ENCODE results near the gene EFCAB6.

The EFCAB6 gene

DNA sequence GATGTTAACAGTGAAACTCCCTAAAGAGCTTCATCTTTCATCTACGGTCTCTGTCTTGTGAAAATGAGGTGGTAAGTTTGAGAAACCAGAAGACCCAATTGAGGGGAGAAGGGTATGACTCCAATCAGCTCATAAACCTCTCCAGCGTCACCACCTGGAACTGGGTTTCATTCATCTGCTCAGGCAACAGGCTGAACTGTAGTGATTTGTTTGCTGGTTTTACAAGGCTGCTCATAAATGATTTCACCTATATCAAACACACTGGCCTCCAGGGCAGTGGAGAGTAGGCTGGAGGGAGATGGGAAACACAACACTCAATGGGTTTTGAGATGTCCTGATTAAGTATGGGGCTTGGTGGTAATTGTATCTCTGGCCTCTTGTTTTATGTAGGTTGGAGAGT is 79.0 kb downstream of the EFCAB6 start:
- TF ChIP-seq GATA1 (IDR thresholded peaks at IDR 0.05; ENCODE audit: low read depth, low read length), result no peak
- TF ChIP-seq POLR2A (IDR thresholded peaks at IDR 0.05; ENCODE audit: low read length), result no peak
- DNase-seq, result no peak

DNA sequence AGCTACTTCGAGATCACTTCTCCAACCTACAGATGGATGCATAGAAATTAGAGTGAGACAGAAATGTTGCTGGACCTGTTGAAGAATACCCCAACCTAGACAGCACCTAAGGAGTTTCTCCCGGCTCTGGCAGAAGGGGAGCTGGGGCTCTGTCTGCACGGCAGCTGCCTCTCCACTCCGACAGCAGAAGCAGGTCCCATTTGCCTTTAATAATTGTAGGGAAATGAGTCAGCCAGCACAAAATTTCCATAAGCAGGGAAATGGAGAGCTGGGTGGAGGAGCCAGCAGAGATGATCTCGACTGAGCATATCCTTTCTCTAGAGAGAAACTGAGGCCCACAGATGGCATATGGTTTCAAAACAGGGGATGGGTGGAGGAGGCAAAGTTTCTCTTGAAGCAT is 80.1 kb downstream of the EFCAB6 start:
- TF ChIP-seq GATA1 (IDR thresholded peaks at IDR 0.05; ENCODE audit: low read depth, low read length) (no peak), POLR2A (IDR thresholded peaks at IDR 0.05; ENCODE audit: low read length) (no peak)
- DNase-seq, result no peak

DNA sequence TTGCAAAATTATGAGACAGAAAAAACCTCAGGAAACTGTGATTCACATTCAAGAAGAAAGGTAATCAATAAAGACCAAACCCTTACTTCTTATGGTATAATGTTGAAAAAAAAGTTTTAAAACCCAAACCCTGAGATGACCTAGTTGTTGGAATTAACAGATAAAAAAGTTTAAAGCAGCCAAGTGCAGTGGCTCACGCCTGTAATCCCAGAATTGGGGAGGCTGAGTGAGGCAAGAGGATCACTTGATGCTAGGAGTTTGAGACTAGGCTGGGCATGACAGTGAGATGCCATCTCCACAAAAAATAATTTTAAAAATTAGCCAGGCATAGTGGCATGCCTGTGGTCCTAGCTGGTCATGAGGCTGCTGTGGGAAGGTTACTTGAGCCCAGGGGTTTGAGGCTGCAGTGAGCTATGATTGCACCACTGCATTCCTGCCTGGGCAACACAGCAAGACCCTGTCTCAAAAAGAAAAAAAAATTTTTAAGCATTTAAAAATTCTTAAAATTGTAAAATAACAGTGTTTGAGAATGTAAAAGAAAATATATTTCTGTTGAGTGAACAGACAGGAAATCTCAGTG is 85.1 kb downstream of the EFCAB6 start:
- TF ChIP-seq GATA1 (IDR thresholded peaks at IDR 0.05; ENCODE audit: low read depth, low read length) (no peak), POLR2A (IDR thresholded peaks at IDR 0.05; ENCODE audit: low read length) (no peak)
- no peak for DNase-seq

DNA sequence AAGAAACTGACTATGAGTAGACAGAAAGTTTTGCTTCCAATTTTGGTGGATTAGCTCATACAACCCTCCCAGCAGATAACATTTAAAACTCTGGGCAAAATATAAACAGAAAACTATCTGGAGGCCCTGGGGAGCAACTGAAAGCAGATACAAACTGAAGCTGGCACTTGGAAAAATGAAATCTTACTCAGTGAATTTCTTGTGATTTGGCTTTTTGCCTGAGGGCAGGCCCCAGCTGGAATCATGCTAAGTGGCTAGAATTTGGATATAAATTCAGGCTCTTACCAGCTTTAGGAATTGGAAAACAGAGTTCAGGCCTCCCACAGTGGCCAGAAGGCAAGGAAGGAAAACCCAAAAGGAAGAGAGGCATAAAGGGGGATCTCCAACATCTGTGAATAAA is 85.8 kb downstream of the EFCAB6 start:
- TF ChIP-seq POLR2A (IDR thresholded peaks at IDR 0.05; ENCODE audit: low read length), result no peak
- no peak for TF ChIP-seq GATA1 (IDR thresholded peaks at IDR 0.05; ENCODE audit: low read depth, low read length)
- DNase-seq, result no peak

DNA sequence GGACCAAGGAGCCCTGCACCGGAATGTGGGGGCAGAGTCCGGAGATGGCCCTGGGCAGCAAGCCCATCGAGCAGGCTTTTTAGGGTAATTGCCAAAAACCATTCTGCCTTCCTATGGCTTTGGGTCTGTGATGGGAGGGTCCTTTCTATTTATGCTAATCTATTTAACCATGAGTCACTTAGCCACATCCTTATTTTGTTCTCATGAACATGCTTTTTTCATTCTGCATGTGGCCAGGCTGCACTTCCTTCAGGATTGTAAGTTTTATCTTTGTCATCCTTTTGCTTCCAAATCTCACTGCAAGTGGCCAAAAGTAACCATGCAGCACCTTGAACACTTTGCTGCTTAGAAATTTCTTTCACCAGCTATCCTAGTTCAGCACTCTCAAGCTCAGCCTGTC is 88.3 kb downstream of the EFCAB6 start:
- TF ChIP-seq GATA1 (IDR thresholded peaks at IDR 0.05; ENCODE audit: low read depth, low read length), result no peak
- TF ChIP-seq POLR2A (IDR thresholded peaks at IDR 0.05; ENCODE audit: low read length), result no peak

DNA sequence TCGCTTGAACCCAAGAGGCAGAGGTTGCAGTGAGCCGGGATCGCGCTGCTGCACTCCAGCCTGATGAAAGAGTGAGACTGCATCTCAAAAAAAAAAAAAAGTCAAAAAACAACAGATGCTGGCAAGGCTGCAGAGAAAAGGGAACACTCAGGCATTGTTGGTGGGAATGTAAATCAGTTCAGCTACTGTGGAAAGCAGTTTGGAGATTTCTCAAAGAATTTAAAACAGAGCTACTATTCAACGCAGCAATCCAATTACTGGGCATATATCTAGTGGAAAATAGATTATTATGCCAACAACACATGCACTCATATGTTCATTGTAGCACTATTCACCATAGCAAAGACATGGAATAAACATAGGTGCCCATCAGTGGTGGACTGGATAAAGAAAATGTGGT is 89.7 kb downstream of the EFCAB6 start:
- DNase-seq, result no peak
- no peak for TF ChIP-seq GATA1 (IDR thresholded peaks at IDR 0.05; ENCODE audit: low read depth, low read length)
- no peak for TF ChIP-seq POLR2A (IDR thresholded peaks at IDR 0.05; ENCODE audit: low read length)

More for the DNA sequence above, 88.3 kb downstream of the EFCAB6 start:
- no peak for DNase-seq

DNA sequence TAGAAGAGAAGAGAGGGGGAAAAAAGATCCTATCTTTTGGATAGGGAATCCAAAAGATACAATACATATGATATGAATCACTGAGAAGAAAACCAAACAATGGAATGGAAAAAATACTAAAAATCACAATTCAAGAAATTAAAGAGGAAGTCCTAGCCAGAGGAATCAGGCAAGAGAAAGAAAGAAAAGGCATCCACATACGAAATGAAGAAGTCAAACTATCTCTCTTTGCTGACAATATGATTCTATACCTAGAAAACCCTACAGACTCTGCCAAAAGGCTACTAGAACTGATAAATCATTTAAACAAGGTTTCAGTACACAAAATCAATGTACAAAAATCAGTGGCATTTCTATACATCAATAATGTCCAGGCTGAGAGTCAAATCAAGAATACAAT is 91.4 kb downstream of the EFCAB6 start:
- DNase-seq, result no peak
- no peak for TF ChIP-seq GATA1 (IDR thresholded peaks at IDR 0.05; ENCODE audit: low read depth, low read length)
- TF ChIP-seq POLR2A (IDR thresholded peaks at IDR 0.05; ENCODE audit: low read length), result no peak

DNA sequence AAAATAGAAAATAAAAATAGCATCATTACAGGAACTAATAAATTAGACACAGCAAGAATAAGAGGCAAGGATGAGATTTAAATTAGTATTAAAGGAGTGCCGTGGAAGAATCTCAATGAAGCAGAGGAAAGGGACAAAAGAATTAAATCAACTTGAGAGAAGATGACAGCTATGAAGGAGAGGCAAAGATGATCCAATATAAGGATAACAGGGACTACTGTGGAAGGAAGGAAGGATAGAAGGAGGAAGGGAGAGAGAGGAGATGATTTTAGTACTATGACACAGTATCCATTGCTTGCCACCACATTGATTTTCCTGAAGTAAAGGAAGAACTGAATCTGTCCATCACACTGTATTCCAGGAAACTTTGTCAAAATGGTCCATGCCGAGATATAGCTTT is 98.0 kb downstream of the EFCAB6 start:
- TF ChIP-seq GATA1 (IDR thresholded peaks at IDR 0.05; ENCODE audit: low read depth, low read length) (no peak), POLR2A (IDR thresholded peaks at IDR 0.05; ENCODE audit: low read length) (no peak)
- no peak for DNase-seq

DNA sequence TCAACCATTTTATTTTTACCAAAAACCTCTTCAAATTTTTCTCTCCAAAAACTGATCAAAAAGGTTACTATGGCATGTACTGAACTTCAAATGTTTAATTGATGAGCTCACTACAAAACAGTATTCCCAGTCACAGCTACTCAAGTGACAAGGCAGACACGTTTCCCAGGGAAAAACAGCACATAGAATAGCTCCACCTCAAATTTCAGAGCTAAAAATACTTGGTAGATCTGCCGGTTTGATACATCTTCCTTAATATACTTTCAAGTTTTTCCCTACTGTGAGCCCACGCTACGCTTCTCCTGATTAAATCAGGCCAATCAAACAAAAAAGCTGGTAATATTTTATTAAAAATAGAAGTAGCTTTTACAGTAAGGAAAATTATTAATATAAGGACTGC is 100.4 kb downstream of the EFCAB6 start:
- no peak for DNase-seq
- TF ChIP-seq GATA1 (IDR thresholded peaks at IDR 0.05; ENCODE audit: low read depth, low read length) (no peak), POLR2A (IDR thresholded peaks at IDR 0.05; ENCODE audit: low read length) (no peak)

DNA sequence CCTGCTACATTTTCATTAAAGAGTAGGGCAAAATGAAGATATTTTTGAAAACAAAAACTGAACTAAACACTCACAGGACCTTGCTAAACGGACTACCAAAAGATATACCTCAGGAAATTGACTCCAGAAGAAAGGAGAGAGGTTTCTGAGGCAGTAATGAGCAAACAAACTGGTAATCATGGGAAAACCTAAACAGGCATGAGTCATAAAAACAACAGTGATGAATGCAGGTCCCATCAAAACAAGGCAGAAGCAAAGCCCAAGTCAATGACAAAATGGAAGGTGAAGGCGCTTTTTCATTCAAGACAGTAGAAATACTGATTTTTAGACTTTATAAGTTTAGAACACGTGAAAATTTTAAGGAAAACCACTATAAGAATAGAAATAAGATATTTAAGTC is 104.5 kb downstream of the EFCAB6 start:
- DNase-seq, result no peak
- no peak for TF ChIP-seq GATA1 (IDR thresholded peaks at IDR 0.05; ENCODE audit: low read depth, low read length)
- no peak for TF ChIP-seq POLR2A (IDR thresholded peaks at IDR 0.05; ENCODE audit: low read length)

DNA sequence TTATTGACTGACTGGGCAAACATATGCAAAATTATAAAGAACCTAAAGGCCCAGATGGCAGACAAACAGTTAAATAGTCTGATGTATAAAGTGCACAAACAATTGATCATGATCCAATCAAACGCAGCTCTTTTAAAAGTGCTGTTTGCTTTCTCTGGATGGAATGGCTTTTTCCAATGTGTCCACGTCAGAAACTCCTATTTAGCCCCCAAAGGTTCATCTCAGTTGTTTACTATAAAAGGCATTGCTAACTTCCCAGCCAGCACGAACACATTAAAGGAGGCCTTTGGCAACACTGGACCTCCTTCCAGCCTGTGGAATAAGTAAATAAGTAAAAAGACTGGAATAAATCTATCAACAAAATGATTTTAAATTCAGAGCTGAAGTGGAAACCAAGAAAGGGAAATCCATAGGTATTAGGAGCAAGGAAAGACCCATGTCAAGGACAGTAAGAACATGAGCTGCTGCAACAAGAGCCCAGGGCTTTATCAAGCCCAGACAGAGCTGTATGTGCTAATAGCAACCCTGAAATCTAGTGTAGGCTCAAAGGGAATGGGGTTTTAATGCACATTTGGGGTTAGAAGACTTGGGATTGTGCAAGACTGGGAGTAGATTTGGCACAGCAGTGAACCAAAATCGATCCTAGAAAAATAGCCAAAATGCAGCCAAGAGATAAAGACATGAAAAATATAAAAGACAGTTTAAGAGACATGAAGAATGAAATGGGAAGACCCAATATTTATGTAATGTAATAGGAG is 105.4 kb downstream of the EFCAB6 start:
- TF ChIP-seq GATA1 (IDR thresholded peaks at IDR 0.05; ENCODE audit: low read depth, low read length) (no peak), POLR2A (IDR thresholded peaks at IDR 0.05; ENCODE audit: low read length) (no peak)
- DNase-seq, result no peak

DNA sequence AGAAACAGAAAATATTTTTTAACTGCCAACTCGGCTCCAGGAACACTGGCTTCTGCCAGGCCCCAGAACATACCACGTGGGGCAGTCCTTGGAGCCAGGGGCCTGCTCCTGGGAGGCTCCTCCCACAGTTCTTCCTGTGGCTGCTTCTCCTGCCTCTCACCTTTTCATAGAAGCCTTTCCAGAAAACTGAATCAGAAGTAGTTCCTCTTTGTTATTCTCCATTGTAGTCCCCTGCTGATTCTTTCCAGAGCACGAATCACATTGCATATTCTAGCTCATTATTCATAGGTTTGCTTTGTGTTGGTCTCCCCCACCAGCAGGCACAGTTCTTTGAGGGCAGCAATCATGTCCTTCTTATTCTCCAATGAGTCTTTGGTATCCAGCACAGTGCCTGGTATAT is 106.0 kb downstream of the EFCAB6 start:
- TF ChIP-seq POLR2A (IDR thresholded peaks at IDR 0.05; ENCODE audit: low read length) (no peak), GATA1 (IDR thresholded peaks at IDR 0.05; ENCODE audit: low read depth, low read length) (no peak)
- no peak for DNase-seq

DNA sequence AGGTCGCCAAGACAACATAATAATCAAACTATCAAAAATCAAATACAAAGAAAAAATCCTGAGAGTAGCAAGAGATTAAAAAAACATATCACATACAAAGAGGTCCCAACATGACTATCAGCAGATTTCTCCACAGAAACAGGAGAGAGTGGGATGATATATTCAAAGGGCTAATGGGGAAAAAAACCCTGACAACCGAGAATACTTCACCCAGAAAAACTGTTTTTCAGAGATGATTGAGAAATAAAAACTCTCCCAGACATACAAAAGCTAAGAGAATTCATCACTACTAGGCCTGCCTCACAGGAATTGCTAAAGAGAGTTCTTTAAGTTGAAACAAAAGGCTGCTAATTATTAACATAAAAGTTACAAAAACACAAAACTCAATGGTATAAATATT is 108.1 kb downstream of the EFCAB6 start:
- no peak for DNase-seq
- TF ChIP-seq POLR2A (IDR thresholded peaks at IDR 0.05; ENCODE audit: low read length) (no peak), GATA1 (IDR thresholded peaks at IDR 0.05; ENCODE audit: low read depth, low read length) (no peak)

DNA sequence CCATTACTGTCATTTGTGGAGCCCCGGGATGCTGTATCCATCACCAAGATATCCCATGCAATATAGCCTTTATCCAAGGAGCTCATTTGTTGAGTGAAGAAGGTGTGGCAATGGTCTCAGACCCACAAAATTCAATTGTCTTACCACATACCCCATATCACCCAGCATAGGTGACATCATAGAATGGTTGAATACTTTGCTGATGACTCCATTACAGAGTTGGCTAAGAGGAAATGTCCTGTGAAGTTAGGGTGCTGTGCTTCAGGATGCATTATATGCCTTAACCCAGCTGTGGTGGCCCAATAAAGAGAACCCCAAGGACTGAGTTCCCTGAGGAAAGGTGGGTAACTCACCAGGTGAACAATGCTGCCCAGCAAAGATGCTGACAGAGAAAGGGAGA is 113.7 kb downstream of the EFCAB6 start:
- TF ChIP-seq GATA1 (IDR thresholded peaks at IDR 0.05; ENCODE audit: low read depth, low read length) (no peak), POLR2A (IDR thresholded peaks at IDR 0.05; ENCODE audit: low read length) (no peak)
- no peak for DNase-seq

DNA sequence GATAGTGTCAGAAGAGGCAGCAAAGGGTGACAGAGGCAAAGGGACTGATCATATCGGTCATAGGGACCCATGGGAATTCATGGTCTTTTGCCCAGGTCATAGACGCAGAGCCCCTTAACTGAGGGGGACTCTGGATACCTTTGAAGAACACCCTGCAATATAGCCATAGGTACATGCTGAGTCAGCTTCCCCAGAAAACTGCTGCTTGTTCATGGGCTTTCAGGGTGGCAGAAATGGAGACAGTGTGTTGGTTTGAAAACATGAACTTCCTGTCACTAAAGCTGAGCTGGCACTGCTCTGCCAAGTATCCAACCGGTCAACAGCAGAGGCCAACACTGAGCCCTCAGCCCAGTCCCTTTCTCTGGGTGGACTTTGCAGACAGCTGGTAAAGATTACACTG is 114.2 kb downstream of the EFCAB6 start:
- DNase-seq, result no peak
- TF ChIP-seq GATA1 (IDR thresholded peaks at IDR 0.05; ENCODE audit: low read depth, low read length) (no peak), POLR2A (IDR thresholded peaks at IDR 0.05; ENCODE audit: low read length) (no peak)

Measured in erythroblast (primary cell).